ENCODE results near the gene MRPS11. TPM values are rescaled to one million over a fixed set of nuclear protein-coding genes. Genes with fewer than 3 reads are reported as not detected.

The MRPS11 gene
- polyA plus RNA-seq, 2 of the 4 experiments (the other 2 are of a cell fraction): 99.0 to 122 TPM

DNA sequence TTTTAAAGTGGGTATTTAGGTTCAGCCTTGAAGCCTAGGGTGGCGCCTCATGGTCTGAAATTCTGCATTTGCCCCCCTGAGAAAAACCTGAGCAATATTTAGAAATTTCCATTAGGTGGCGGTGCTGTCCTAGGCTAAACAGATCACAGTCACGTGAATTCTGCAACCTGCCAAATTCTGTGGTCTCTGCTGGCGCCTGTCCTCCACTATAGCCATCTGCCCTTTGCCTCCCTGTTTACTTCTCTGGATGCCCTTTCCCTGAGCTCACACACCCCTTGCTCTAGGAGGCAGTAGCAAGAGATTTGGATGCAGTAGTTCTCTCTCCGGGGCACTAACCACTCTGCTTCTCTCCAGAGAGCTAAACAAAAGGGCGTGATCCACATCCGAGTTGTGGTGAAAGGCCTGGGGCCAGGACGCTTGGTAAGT is 9.1 kb downstream of the MRPS11 start:
- 54% methylated on average over 8 of the region's 8 CpGs for WGBS (ENCODE audit: missing lambda C conversion rate)
- peak; percentile 24 to 75; a peak in 4 of 6 replicates for ATAC-seq
- Histone ChIP-seq H3K4me1 (no peaks in the 10 kb centered on the region), H3K27ac (no peak overlapping the region), H3K4me2 (no peak overlapping the region), H3K9me3 (no peaks in the 10 kb centered on the region), H3K4me3 (no peak overlapping the region)
- no peak for TF ChIP-seq HOXA7 (CRISPR knock-in tag; IDR thresholded peaks at IDR 0.05)
- 0 out of 2 replicates have a peak, but pooled peaks have one; percentile 17 for TF ChIP-seq USF2 (IDR thresholded peaks at IDR 0.05)
- TF ChIP-seq RAD21 (conservative IDR thresholded peaks at IDR 0.05 in 1 of 2, IDR thresholded peaks at IDR 0.05 in 1 of 2): peak; percentile 84 to 85
- TF ChIP-seq NFE2L2 (conservative IDR thresholded peaks at IDR 0.05; ENCODE audit: low read length): no peak
- TF ChIP-seq CTCF (IDR thresholded peaks at IDR 0.05): peak; percentile 78
- TF ChIP-seq BHLHE40 (IDR thresholded peaks at IDR 0.05; ENCODE audit: low read depth, low read length): peak; percentile 83
- peak; percentile 11; the same call in 1 of the 2 replicates for TF ChIP-seq MAX (IDR thresholded peaks at IDR 0.05)
- peak; percentile 67 for TF ChIP-seq SMC3 (IDR thresholded peaks at IDR 0.05)
- TF ChIP-seq, protein P1, sequence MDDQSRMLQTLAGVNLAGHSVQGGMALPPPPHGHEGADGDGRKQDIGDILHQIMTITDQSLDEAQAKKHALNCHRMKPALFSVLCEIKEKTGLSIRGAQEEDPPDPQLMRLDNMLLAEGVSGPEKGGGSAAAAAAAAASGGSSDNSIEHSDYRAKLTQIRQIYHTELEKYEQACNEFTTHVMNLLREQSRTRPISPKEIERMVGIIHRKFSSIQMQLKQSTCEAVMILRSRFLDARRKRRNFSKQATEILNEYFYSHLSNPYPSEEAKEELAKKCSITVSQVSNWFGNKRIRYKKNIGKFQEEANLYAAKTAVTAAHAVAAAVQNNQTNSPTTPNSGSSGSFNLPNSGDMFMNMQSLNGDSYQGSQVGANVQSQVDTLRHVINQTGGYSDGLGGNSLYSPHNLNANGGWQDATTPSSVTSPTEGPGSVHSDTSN (IDR thresholded peaks at IDR 0.05): no peak
- POLR2A ChIA-PET: no interaction called here
- CTCF ChIA-PET: interaction anchor here (0.7 to 3.3 kb wide), 23 partner anchors 8 to 424 kb away, joined by 3 to 21 read pairs (median 4); partner anchors contain the start of genes AEN, MRPL46 and MRPS11
- no peak for FAIRE-seq
- DNase-seq (ENCODE audit: low read depth in 1 of 2, low spot score in 1 of 2): peak; percentile 48 to 68

DNA sequence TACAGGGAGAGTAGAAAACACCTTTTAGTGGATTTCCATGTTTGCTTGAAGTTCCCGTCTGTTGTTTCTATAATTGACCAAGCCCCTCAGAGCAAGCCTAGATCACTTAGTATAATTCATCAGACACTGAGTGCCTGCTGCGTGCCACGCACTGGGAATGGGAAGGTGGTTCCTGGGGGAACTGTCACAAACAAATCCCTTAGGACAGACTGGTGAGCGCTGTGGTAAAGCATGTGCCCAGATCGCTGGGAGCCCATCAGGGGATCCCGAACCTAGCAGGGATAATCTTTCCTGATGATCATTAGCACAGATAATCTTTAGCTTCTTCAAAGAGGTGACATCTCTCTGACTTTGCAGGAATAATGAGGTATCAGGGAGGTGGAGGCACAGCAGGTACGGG is 9.6 kb downstream of the MRPS11 start:
- ChIA-PET CTCF (interaction anchor here (0.7 to 3.3 kb wide), 25 partner anchors 9 to 423 kb away, joined by 3 to 21 read pairs (median 4); partner anchors contain the start of genes AEN, MRPL46 and MRPS11), POLR2A (no interaction called here)
- no peak for TF ChIP-seq KDM5A (IDR thresholded peaks at IDR 0.05)
- TF ChIP-seq ZSCAN20 (CRISPR knock-in tag; IDR thresholded peaks at IDR 0.05): no peak
- no peak for TF ChIP-seq ZC3H11A (IDR thresholded peaks at IDR 0.05)
- TF ChIP-seq HOXB5 (CRISPR knock-in tag; IDR thresholded peaks at IDR 0.05): no peak
- no peak for TF ChIP-seq FOXS1 (CRISPR knock-in tag; IDR thresholded peaks at IDR 0.05)
- TF ChIP-seq HOXA7 (CRISPR knock-in tag; IDR thresholded peaks at IDR 0.05): no peak
- no peak for TF ChIP-seq ATOH8 (CRISPR knock-in tag; IDR thresholded peaks at IDR 0.05; ENCODE audit: low read depth)
- TF ChIP-seq, protein P2, sequence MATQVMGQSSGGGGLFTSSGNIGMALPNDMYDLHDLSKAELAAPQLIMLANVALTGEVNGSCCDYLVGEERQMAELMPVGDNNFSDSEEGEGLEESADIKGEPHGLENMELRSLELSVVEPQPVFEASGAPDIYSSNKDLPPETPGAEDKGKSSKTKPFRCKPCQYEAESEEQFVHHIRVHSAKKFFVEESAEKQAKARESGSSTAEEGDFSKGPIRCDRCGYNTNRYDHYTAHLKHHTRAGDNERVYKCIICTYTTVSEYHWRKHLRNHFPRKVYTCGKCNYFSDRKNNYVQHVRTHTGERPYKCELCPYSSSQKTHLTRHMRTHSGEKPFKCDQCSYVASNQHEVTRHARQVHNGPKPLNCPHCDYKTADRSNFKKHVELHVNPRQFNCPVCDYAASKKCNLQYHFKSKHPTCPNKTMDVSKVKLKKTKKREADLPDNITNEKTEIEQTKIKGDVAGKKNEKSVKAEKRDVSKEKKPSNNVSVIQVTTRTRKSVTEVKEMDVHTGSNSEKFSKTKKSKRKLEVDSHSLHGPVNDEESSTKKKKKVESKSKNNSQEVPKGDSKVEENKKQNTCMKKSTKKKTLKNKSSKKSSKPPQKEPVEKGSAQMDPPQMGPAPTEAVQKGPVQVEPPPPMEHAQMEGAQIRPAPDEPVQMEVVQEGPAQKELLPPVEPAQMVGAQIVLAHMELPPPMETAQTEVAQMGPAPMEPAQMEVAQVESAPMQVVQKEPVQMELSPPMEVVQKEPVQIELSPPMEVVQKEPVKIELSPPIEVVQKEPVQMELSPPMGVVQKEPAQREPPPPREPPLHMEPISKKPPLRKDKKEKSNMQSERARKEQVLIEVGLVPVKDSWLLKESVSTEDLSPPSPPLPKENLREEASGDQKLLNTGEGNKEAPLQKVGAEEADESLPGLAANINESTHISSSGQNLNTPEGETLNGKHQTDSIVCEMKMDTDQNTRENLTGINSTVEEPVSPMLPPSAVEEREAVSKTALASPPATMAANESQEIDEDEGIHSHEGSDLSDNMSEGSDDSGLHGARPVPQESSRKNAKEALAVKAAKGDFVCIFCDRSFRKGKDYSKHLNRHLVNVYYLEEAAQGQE (IDR thresholded peaks at IDR 0.05): no peak
- TF ChIP-seq FOSL2 (IDR thresholded peaks at IDR 0.05): no peak
- no peak for TF ChIP-seq FOSL2 (CRISPR knock-in tag; IDR thresholded peaks at IDR 0.05)
- TF ChIP-seq RCOR1 (IDR thresholded peaks at IDR 0.05; ENCODE audit: low read depth, low read length): no peak
- TF ChIP-seq CHD2 (IDR thresholded peaks at IDR 0.05; ENCODE audit: low read length, partially characterized antibody): no peak
- TF ChIP-seq, protein P3, sequence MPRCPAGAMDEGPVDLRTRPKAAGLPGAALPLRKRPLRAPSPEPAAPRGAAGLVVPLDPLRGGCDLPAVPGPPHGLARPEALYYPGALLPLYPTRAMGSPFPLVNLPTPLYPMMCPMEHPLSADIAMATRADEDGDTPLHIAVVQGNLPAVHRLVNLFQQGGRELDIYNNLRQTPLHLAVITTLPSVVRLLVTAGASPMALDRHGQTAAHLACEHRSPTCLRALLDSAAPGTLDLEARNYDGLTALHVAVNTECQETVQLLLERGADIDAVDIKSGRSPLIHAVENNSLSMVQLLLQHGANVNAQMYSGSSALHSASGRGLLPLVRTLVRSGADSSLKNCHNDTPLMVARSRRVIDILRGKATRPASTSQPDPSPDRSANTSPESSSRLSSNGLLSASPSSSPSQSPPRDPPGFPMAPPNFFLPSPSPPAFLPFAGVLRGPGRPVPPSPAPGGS (IDR thresholded peaks at IDR 0.05): no peak
- TF ChIP-seq HES2 (IDR thresholded peaks at IDR 0.05): no peak
- no peak for TF ChIP-seq RNF2 (IDR thresholded peaks at IDR 0.05; ENCODE audit: borderline replicate concordance, low read depth)
- TF ChIP-seq PHF8 (IDR thresholded peaks at IDR 0.05; ENCODE audit: borderline replicate concordance, low read depth): no peak
- TF ChIP-seq ZNF302 (CRISPR knock-in tag; IDR thresholded peaks at IDR 0.05): no peak
- no peak for TF ChIP-seq GATA3 (IDR thresholded peaks at IDR 0.05; ENCODE audit: borderline replicate concordance)
- no peaks in the 10 kb centered on the region for H3K4me1 ChIP-seq
- FAIRE-seq (no peak), ATAC-seq (no peak), DNase-seq (ENCODE audit: low read depth in 1 of 2, low spot score in 1 of 2) (no peak)
- H3K4me3 ChIP-seq: no peak overlapping the region
- H3K9me3 ChIP-seq: no peaks in the 10 kb centered on the region
- H3K27ac ChIP-seq: no peak overlapping the region
- H3K4me2 ChIP-seq: no peak overlapping the region
- 86% methylated on average over 7 of the region's 7 CpGs for WGBS (ENCODE audit: missing lambda C conversion rate)

Data from A549 (cell line).